Stromal cell of bone marrow (primary cell): Measurements from ENCODE around the gene SPRR2D.
"Not testable (repeated sequence)": the region's sequence is repeated elsewhere in the genome, so short reads cannot be mapped to it uniquely, and the experiment has no call there.

ENCODE experiments used
- DNase-seq: peaks from one replicate; pipeline ENCODE4 v3.0.0-alpha.2; 2012; ENCODE audit warnings: low read depth

SPRR2D gene

GRCh38 chr1:153040950-153041631 lies at the start of gene SPRR2D:
SPRR2D (minus strand) TSS chr1:153041120; CDS start chr1:153040346, 774 bp downstream.
- DNase-seq = no peak

GRCh38 chr1:153087652-153088051 lies 46.7 kb upstream of the SPRR2D start:
- DNase-seq = no peak

GRCh38 chr1:153081736-153082135 lies 40.8 kb upstream of the SPRR2D start:
- no peak for DNase-seq

GRCh38 chr1:153072806-153073726 lies 32.1 kb upstream of the SPRR2D start:
- no peak for DNase-seq

GRCh38 chr1:153071511-153071910 lies 30.6 kb upstream of the SPRR2D start, which contains the start of gene SPRR2B:
SPRR2B (minus strand) TSS chr1:153071611; CDS start chr1:153070839, 772 bp downstream.
- no peak for DNase-seq

GRCh38 chr1:153070243-153070642 lies 29.3 kb upstream of the SPRR2D start:
- DNase-seq = no peak

GRCh38 chr1:153058826-153059784 lies 18.2 kb upstream of the SPRR2D start:
- DNase-seq = no peak

- DNase-seq = no peak
Observed at GRCh38 chr1:153058154-153058553, 17.2 kb upstream of the SPRR2D start.

GRCh38 chr1:153057375-153057774 lies 16.5 kb upstream of the SPRR2D start, which contains the start of gene SPRR2A:
SPRR2A (minus strand) TSS chr1:153057512; CDS start chr1:153056735, 777 bp downstream.
- DNase-seq = no peak

GRCh38 chr1:153056111-153056510 lies 15.2 kb upstream of the SPRR2D start:
- DNase-seq = not testable (repeated sequence)

- no peak for DNase-seq
Observed at GRCh38 chr1:153049211-153049610, 8.3 kb upstream of the SPRR2D start.

- no peak for DNase-seq
Observed at GRCh38 chr1:153035211-153035610, 5.7 kb downstream of the SPRR2D start.

- DNase-seq = peak; percentile 34
Observed at GRCh38 chr1:153032677-153033308, 8.1 kb downstream of the SPRR2D start.

GRCh38 chr1:153032073-153032472 lies 8.8 kb downstream of the SPRR2D start:
- no peak for DNase-seq

GRCh38 chr1:153030895-153031294 lies 10.0 kb downstream of the SPRR2D start, which contains the start of gene SPRR1B:
SPRR1B (plus strand) TSS chr1:153031203; CDS start chr1:153032346, 1,143 bp downstream.
- no peak for DNase-seq

- no peak for DNase-seq
Observed at GRCh38 chr1:153028766-153029165, 12.2 kb downstream of the SPRR2D start.

- no peak for DNase-seq
Observed at GRCh38 chr1:153025797-153026196, 15.1 kb downstream of the SPRR2D start.

- DNase-seq = no peak
Observed at GRCh38 chr1:153024413-153024812, 16.5 kb downstream of the SPRR2D start.

- DNase-seq = no peak
Observed at GRCh38 chr1:153023109-153023508, 17.8 kb downstream of the SPRR2D start.

- DNase-seq = not testable (repeated sequence)
Observed at GRCh38 chr1:153022340-153022739, 18.6 kb downstream of the SPRR2D start.

- not testable (repeated sequence) for DNase-seq
Observed at GRCh38 chr1:153021829-153022228, 19.1 kb downstream of the SPRR2D start.
